Measurements from ENCODE around the gene GABRP. TPM values are rescaled to one million over a fixed set of nuclear protein-coding genes. Genes with fewer than 3 reads are reported as not detected.
"Not testable (repeated sequence)": the region's sequence is repeated elsewhere in the genome, so short reads cannot be mapped to it uniquely, and the experiment has no call there.

Gene GABRP
- total RNA-seq, 1 donor from 2014 or later: 0.49 TPM

DNA sequence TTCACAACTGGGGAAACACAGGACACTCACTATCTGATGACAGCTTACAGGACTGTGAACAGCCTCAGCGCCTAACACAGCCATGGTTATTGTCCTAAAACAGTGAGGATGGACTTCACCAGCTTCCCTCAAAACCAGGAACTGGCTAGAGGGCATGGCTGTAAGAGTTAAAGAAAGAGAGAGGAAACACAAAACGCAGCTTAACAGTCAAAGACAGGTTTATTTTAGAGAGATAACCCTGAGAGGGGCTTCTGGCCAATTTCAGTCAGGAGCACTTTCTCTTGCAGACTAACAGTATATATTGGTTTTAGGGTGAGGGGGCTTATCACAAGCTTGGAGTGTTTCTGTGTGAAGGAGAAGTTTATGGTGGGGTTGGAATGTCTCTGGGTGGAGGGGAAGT lies 42.6 kb downstream of the GABRP start:
- intact Hi-C loops (cut with micrococcal nuclease): no loop called here
- no peak for TF ChIP-seq CTCF (IDR thresholded peaks at IDR 0.05; ENCODE audit: borderline replicate concordance)
- Histone ChIP-seq H3K36me3 (no peaks in the 10 kb centered on the region), H3K27me3 (ENCODE audit: low read depth) (no peaks in the 10 kb centered on the region), H3K27ac (replicated peaks) (no peak overlapping the region), H3K4me3 (no peak overlapping the region), H3K9me3 (replicated peaks) (peaks cover 13% of the 10 kb centered on the region), H3K4me1 (no peaks in the 10 kb centered on the region)
- DNase-seq: no peak

DNA sequence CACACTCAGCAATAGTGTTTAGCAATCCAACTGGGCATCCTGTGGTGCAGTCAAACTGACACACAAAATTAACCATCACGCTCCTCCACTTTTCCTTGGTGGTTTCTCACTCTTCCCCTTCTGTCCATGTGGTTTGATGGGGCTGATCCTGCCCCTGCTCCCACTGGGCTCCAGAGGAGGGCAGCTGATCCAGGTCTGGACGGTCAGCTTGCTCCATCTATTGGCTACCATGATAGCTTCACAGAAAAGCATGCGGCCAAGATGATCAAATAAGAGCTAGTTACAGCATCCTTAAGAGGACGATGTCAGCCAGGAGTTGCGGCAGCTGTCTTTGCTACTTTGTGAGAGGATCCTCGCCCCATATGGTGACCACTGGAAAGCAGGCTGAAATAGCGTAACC lies 48.7 kb downstream of the GABRP start:
- H3K27me3 ChIP-seq (ENCODE audit: low read depth): no peaks in the 10 kb centered on the region
- TF ChIP-seq CTCF (IDR thresholded peaks at IDR 0.05; ENCODE audit: borderline replicate concordance): no peak
- H3K4me1 ChIP-seq: no peaks in the 10 kb centered on the region
- H3K27ac ChIP-seq (replicated peaks): no peak overlapping the region
- DNase-seq: no peak
- intact Hi-C loops (cut with micrococcal nuclease): no loop called here
- no peak overlapping the region for H3K4me3 ChIP-seq
- no peaks in the 10 kb centered on the region for H3K9me3 ChIP-seq (replicated peaks)
- no peaks in the 10 kb centered on the region for H3K36me3 ChIP-seq

- H3K4me3 ChIP-seq; H3K27me3 ChIP-seq (ENCODE audit: low read depth); H3K36me3 ChIP-seq; H3K27ac ChIP-seq (replicated peaks); H3K9me3 ChIP-seq (replicated peaks); H3K4me1 ChIP-seq; DNase-seq; intact Hi-C loops (cut with micrococcal nuclease): not testable (repeated sequence)
Measured at GRCh38 chr5:170833981-170834380, 50.5 kb downstream of the GABRP start.

DNA sequence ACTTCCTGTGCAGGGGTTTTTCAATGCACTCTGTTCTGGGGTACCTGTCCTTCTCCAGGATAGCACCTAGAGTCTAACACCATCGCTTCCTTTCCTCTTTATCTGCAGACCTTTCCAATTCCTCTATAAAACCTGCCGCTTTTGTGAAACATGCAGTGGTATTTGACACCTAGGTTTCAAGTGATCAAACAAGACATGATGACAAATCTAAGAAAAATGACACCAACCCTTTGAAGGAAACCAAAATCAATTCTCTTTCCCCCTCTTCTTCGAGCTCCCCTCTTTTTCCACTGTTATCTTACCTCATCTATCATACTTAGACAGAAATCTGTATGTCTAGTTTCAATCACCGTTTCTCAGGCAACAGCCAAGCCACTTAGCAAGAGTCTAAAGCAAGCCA lies 52.7 kb downstream of the GABRP start:
- Histone ChIP-seq H3K9me3 (replicated peaks) (no peaks in the 10 kb centered on the region), H3K4me1 (no peaks in the 10 kb centered on the region), H3K4me3 (no peak overlapping the region), H3K27ac (replicated peaks) (no peak overlapping the region), H3K27me3 (ENCODE audit: low read depth) (no peaks in the 10 kb centered on the region), H3K36me3 (no peaks in the 10 kb centered on the region)
- intact Hi-C loops (cut with micrococcal nuclease): no loop called here
- no peak for DNase-seq
- TF ChIP-seq CTCF (IDR thresholded peaks at IDR 0.05; ENCODE audit: borderline replicate concordance): no peak

DNA sequence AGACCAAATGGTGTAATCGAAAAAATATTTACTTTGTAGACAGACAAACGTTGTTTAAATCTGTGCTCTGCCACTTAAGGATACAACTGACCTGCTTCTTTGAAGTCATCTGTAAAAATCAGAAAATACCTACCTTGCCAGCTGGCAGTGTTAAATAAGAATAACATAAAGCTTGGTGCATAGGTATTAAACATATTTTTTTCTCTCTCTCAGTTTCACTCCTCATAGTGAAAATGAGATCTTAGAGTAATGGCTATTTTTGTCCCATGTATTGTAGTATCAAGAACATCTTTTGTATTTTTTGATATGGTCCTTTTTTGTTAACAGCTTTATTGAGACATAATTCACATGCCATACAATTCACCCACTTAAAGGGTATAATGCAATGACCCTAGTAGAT lies 60.3 kb downstream of the GABRP start:
- Histone ChIP-seq H3K27me3 (ENCODE audit: low read depth) (peaks cover 29% of the 10 kb centered on the region), H3K4me3 (no peak overlapping the region), H3K36me3 (no peaks in the 10 kb centered on the region), H3K9me3 (replicated peaks) (no peaks in the 10 kb centered on the region), H3K4me1 (no peaks in the 10 kb centered on the region), H3K27ac (replicated peaks) (no peak overlapping the region)
- TF ChIP-seq CTCF (IDR thresholded peaks at IDR 0.05; ENCODE audit: borderline replicate concordance): no peak
- intact Hi-C loops (cut with micrococcal nuclease): no loop called here
- DNase-seq: no peak

DNA sequence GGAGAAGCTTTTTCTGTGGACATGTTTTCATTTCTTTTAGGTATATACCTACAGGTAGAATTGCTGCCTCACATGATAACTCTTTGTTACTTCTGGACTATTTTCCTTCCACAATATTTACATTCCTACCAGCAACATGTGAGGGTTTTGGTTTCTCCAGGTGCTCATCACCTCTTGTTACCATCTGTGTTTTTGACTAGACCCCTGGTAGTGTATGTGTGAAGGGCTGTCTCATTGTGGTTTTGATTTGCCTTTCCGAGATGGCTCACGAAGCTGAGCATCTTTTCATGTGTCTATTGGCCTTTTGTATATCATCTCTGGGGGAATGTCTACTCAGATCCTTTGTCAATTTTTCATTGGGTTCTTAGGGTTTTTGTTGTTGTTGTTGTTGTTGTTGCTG lies 61.1 kb downstream of the GABRP start:
- H3K27me3 ChIP-seq (ENCODE audit: low read depth): peaks cover 29% of the 10 kb centered on the region
- DNase-seq: no peak
- no peak overlapping the region for H3K4me3 ChIP-seq
- H3K36me3 ChIP-seq: no peaks in the 10 kb centered on the region
- no peak for TF ChIP-seq CTCF (IDR thresholded peaks at IDR 0.05; ENCODE audit: borderline replicate concordance)
- no peaks in the 10 kb centered on the region for H3K9me3 ChIP-seq (replicated peaks)
- H3K27ac ChIP-seq (replicated peaks): no peak overlapping the region
- no peaks in the 10 kb centered on the region for H3K4me1 ChIP-seq
- intact Hi-C loops (cut with micrococcal nuclease): no loop called here

Data from left ventricle myocardium inferior (tissue), 1 donor.